Heart right ventricle (tissue), 16 donors: ENCODE data around the gene CDC42EP5. TPM values are rescaled to one million over a fixed set of nuclear protein-coding genes. Genes with fewer than 3 reads are reported as not detected.

ENCODE experiments used
- ATAC-seq, 8 donors: fragments of 200-7000 bp; cut with Tn5 transposase; one replicate each; pipeline ENCODE4 v1.9.1; 2020; ENCODE audit warnings: mild to moderate bottlenecking in 8 of 8, moderate library complexity in 8 of 8, moderate number of reproducible peaks in 1 of 8
- DNase-seq, 2 donors: peaks; one replicate each; pipeline ENCODE4 v3.0.0-alpha.2; 2020
- H3K27ac ChIP-seq, 10 donors: fragments of 200-600 bp; sonication (generic) in 2 of 10; one replicate each; pipeline versions ENCODE4 v1.5.0 to v1.8.0; 2020 to 2022; ENCODE audit warnings: mild to moderate bottlenecking in 3 of 10
- H3K27me3 ChIP-seq, 7 donors: fragments of 200-600 bp; one replicate each; pipeline ENCODE4 v1.8.0; 2021 to 2022; ENCODE audit warnings: mild to moderate bottlenecking in 2 of 7
- H3K36me3 ChIP-seq, 9 donors: fragments of 200-600 bp; sonication (generic) in 1 of 9; one replicate each; pipeline versions ENCODE4 v1.5.0 to v1.8.0; 2020 to 2022; ENCODE audit warnings: mild to moderate bottlenecking in 2 of 9
- H3K4me1 ChIP-seq, 9 donors: fragments of 200-600 bp; sonication (generic) in 1 of 9; one replicate each; pipeline versions ENCODE4 v1.5.0 to v1.8.0; 2020 to 2022; ENCODE audit warnings: mild to moderate bottlenecking in 4 of 9
- H3K4me3 ChIP-seq, 10 donors: fragments of 200-600 bp; sonication (generic) in 2 of 10; one replicate each; pipeline versions ENCODE4 v1.5.0 to v1.8.0; 2020 to 2022; ENCODE audit warnings: mild to moderate bottlenecking in 7 of 10, moderate library complexity in 2 of 10
- H3K9me3 ChIP-seq, 11 donors: fragments of 200-600 bp in 10 of 11; sonication (generic) in 2 of 11; one replicate each; pipeline versions ENCODE4 v1.5.0 to v1.8.0; 2013 to 2022; ENCODE audit warnings: mild to moderate bottlenecking in 2 of 11, control low read depth in 1 of 11, moderate library complexity in 1 of 11
- CTCF ChIP-seq, 9 donors: fragments of 200-600 bp; sonication (generic) in 2 of 9; IDR thresholded peaks; one replicate each; pipeline versions ENCODE4 v1.5.0 to v1.8.0; 2021 to 2022; ENCODE audit warnings: antibody characterized with exemption in 9 of 9, mild to moderate bottlenecking in 5 of 9, moderate library complexity in 1 of 9
- WGBS, 2 donors: extraction: QIAGEN DNeasy Blood & Tissue Kit; methylation state at CpG; one replicate each; pipeline ENCODE4 v1.1.7; 2013; ENCODE audit warnings: inconsistent platforms in 1 of 2; 5-methylcytosine and 5-hydroxymethylcytosine counted together
- intact Hi-C, 10 donors: fragments of 100-400 bp; cut with DNase I; formaldehyde crosslinking; loops; one replicate each; pipeline versions ENCODE4 v1.11.1 to v1.14.2; 2022
- polyA plus RNA-seq, 2 donors: library from polyadenylated mRNA; stranded (reverse); fragments of 200-250 nt; gene quantifications; one replicate each; pipeline ENCODE4 v1.2.3, GENCODE V29; 2013
- total RNA-seq, 10 donors: library from RNA; stranded (reverse); fragmentation: NEBNext Ultra II Directional in 3 of 10; extraction: Animal tissue kit (Norgen Biotek cat#: 25700) in 3 of 10; gene quantifications; one replicate each; pipeline versions ENCODE4 v1.2.1 to v1.2.4, GENCODE V29; 2021 to 2023
- donor health status: Arrhythmogenic right ventricular cardiomyopathy.
- donor health status: ischemic (EF 13 %, LVEDD 7.1; RV severe dilation, severe dysfunction).
- donor health status: healthy with polysubstance abuse.
- donor health status: DM: no; HTN: yes; CAD: no.
- donor health status: DM: no; HTN: no; CAD: no.
- donor health status: ischemic (EF 25% LVEDD 6.9; RV normal size, moderate dysfunction).
- donor health status: ischemic (EF 25% LVEDD 5.7; RV mildly dilated, moderate dysfunction).
- donor health status: healthy.
- donor health status: DM: yes; HTN: yes; CAD: no.
- donor health status: Ischemic cardiomyopathy.
- donor health status: ischemic (EF 35%, LVEDD 5.7; RV mildly dilated, moderate dysfunction).
- donor health status: nonischemic (EF 11% LVEDD 7.7; RV severe dilation, severe dysfunction).
- donor health status: DM: yes; HTN: yes; CAD: no.
- donor health status: PGD.
- donor health status: ischemic (EF 29% LVEDD 5.4; RV normal size, mild dysfunction).
- donor health status: nonischemic (EF 23%, LVEDD 6.1; RV moderate dilation, normal function).

Gene CDC42EP5
- total and polyA plus RNA-seq, 12 donors = 5.3 to 22.8 (median 10.9) TPM

- H3K36me3 ChIP-seq = no peaks in the 10 kb centered on the region
- H3K4me3 ChIP-seq = no peak overlapping the region
- H3K27ac ChIP-seq = no peak overlapping the region
- no peaks in the 10 kb centered on the region for H3K9me3 ChIP-seq
- DNase-seq = no peak
- WGBS, 2 donors = 45 to 55% methylated on average over 8 of the region's 8 CpGs
- TF ChIP-seq CTCF (IDR thresholded peaks at IDR 0.05) = no peak
- H3K27me3 ChIP-seq = peaks cover 0 to 81% (median 55%) of the 10 kb centered on the region in 7 donors
- peaks cover 0 to 25% (median 19%) of the 10 kb centered on the region in 9 donors for H3K4me1 ChIP-seq
- no peak for ATAC-seq
- intact Hi-C loops = no loop called here
Measured at GRCh38 chr19:54429176-54429495, 44.0 kb downstream of the CDC42EP5 start.

- no peak overlapping the region for H3K27ac ChIP-seq
- WGBS, 2 donors = 72 to 74% methylated on average over 11 of the region's 11 CpGs
- ATAC-seq = no peak
- no peak overlapping the region for H3K4me3 ChIP-seq
- H3K36me3 ChIP-seq = no peaks in the 10 kb centered on the region
- DNase-seq = no peak
- H3K27me3 ChIP-seq = peaks cover 0 to 78% (median 57%) of the 10 kb centered on the region in 7 donors
- TF ChIP-seq CTCF (IDR thresholded peaks at IDR 0.05) = no peak
- no peaks in the 10 kb centered on the region for H3K9me3 ChIP-seq
- H3K4me1 ChIP-seq = peaks cover 0 to 25% (median 19%) of the 10 kb centered on the region in 9 donors
- intact Hi-C loops = no loop called here
Measured at GRCh38 chr19:54428323-54429175, 44.5 kb downstream of the CDC42EP5 start.

GRCh38 chr19:54427586-54427985, 45.5 kb downstream of the CDC42EP5 start:
- H3K27me3 ChIP-seq = peaks cover 0 to 72% (median 61%) of the 10 kb centered on the region in 7 donors
- no peak for TF ChIP-seq CTCF (IDR thresholded peaks at IDR 0.05)
- no peak for DNase-seq
- H3K36me3 ChIP-seq = no peaks in the 10 kb centered on the region
- intact Hi-C loops = no loop called here
- H3K4me3 ChIP-seq = no peak overlapping the region
- peaks cover 0 to 25% (median 19%) of the 10 kb centered on the region in 9 donors for H3K4me1 ChIP-seq
- WGBS, 2 donors = 84% methylated on average over 11 of the region's 11 CpGs
- ATAC-seq = no peak
- no peaks in the 10 kb centered on the region for H3K9me3 ChIP-seq
- no peak overlapping the region for H3K27ac ChIP-seq

- 69 to 71% methylated on average over 17 of the region's 17 CpGs for WGBS, 2 donors
Measured at GRCh38 chr19:54426291-54426931, 46.7 kb downstream of the CDC42EP5 start.

More at GRCh38 chr19:54426291-54426931, 46.7 kb downstream of the CDC42EP5 start:
- DNase-seq = no peak
- no peak for ATAC-seq
- intact Hi-C loops = no loop called here
- no peak for TF ChIP-seq CTCF (IDR thresholded peaks at IDR 0.05)
- no peak overlapping the region for H3K27ac ChIP-seq
- no peaks in the 10 kb centered on the region for H3K9me3 ChIP-seq
- no peaks in the 10 kb centered on the region for H3K36me3 ChIP-seq
- peaks cover 0 to 76% (median 66%) of the 10 kb centered on the region in 7 donors for H3K27me3 ChIP-seq
- H3K4me3 ChIP-seq = no peak overlapping the region
- H3K4me1 ChIP-seq = peaks cover 0 to 20% (median 15%) of the 10 kb centered on the region in 9 donors
